ENCODE data around the gene FHIT. TPM values are rescaled to one million over a fixed set of nuclear protein-coding genes. Genes with fewer than 3 reads are reported as not detected.

The FHIT gene
- total RNA-seq, 2 donors from 2014 or later: 10.4 to 15.8 TPM

GRCh38 chr3:60555686-60556354, 695.4 kb downstream of the FHIT start:
- TF ChIP-seq POLR2A (IDR thresholded peaks at IDR 0.05): no peak
- TF ChIP-seq, protein P1, sequence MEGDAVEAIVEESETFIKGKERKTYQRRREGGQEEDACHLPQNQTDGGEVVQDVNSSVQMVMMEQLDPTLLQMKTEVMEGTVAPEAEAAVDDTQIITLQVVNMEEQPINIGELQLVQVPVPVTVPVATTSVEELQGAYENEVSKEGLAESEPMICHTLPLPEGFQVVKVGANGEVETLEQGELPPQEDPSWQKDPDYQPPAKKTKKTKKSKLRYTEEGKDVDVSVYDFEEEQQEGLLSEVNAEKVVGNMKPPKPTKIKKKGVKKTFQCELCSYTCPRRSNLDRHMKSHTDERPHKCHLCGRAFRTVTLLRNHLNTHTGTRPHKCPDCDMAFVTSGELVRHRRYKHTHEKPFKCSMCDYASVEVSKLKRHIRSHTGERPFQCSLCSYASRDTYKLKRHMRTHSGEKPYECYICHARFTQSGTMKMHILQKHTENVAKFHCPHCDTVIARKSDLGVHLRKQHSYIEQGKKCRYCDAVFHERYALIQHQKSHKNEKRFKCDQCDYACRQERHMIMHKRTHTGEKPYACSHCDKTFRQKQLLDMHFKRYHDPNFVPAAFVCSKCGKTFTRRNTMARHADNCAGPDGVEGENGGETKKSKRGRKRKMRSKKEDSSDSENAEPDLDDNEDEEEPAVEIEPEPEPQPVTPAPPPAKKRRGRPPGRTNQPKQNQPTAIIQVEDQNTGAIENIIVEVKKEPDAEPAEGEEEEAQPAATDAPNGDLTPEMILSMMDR (IDR thresholded peaks at IDR 0.05): no peak
- ATAC-seq: no peak
- Histone ChIP-seq H3K36me3 (replicated peaks in 1 of 2; ENCODE audit: insufficient read depth in 1 of 2, low read depth in 2 of 2) (no peaks in the 10 kb centered on the region), H3K27me3 (no peaks in the 10 kb centered on the region), H3K9me3 (no peaks in the 10 kb centered on the region), H3K4me1 (no peaks in the 10 kb centered on the region), H3K27ac (no peak overlapping the region), H3K4me3 (no peak overlapping the region)
- intact Hi-C loops (cut with DNase I): no loop called here
- 80 to 90% methylated on average over 4 of the region's 4 CpGs for WGBS, 2 donors
- no peak for DNase-seq

- Histone ChIP-seq H3K27me3 (no peaks in the 10 kb centered on the region), H3K4me1 (no peaks in the 10 kb centered on the region), H3K4me3 (no peak overlapping the region), H3K9me3 (no peaks in the 10 kb centered on the region), H3K36me3 (replicated peaks in 1 of 2; ENCODE audit: insufficient read depth in 1 of 2, low read depth in 2 of 2) (no peaks in the 10 kb centered on the region), H3K27ac (no peak overlapping the region)
- TF ChIP-seq POLR2A (IDR thresholded peaks at IDR 0.05): no peak
- intact Hi-C loops (cut with DNase I): no loop called here
- ATAC-seq: no peak
- 92 to 98% methylated on average over 3 of the region's 3 CpGs for WGBS, 2 donors
- DNase-seq: no peak
These were observed 698.1 kb downstream of the FHIT start for GRCh38 chr3:60553144-60553543.

DNA sequence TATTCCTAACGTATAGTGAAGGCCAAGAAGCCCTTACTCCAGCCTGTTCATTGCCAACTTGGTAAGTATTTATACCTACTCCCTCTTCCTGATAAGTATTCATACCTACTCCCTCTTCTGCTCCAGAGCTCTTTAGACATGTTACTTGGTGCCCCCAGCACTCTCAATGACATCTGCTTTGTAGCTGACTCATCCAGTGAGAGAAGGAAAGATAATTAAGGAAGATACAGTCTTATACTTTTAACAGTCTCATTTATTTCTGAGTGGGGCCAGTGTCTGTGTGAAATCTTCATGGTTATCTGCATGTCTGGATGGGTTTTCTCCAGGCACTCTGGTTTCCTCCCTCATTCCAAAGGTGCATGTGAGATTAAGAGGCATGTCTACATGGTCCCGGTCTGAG, 698.7 kb downstream of the FHIT start:
- intact Hi-C loops (cut with DNase I): no loop called here
- TF ChIP-seq POLR2A (IDR thresholded peaks at IDR 0.05): no peak
- TF ChIP-seq, protein P1 (IDR thresholded peaks at IDR 0.05): no peak
- Histone ChIP-seq H3K27ac (no peak overlapping the region), H3K4me3 (no peak overlapping the region), H3K36me3 (replicated peaks in 1 of 2; ENCODE audit: insufficient read depth in 1 of 2, low read depth in 2 of 2) (no peaks in the 10 kb centered on the region), H3K4me1 (no peaks in the 10 kb centered on the region), H3K9me3 (no peaks in the 10 kb centered on the region), H3K27me3 (no peaks in the 10 kb centered on the region)
- no peak for DNase-seq
- ATAC-seq: no peak
- 96% methylated on average over 2 of the region's 2 CpGs for WGBS, 2 donors

DNA sequence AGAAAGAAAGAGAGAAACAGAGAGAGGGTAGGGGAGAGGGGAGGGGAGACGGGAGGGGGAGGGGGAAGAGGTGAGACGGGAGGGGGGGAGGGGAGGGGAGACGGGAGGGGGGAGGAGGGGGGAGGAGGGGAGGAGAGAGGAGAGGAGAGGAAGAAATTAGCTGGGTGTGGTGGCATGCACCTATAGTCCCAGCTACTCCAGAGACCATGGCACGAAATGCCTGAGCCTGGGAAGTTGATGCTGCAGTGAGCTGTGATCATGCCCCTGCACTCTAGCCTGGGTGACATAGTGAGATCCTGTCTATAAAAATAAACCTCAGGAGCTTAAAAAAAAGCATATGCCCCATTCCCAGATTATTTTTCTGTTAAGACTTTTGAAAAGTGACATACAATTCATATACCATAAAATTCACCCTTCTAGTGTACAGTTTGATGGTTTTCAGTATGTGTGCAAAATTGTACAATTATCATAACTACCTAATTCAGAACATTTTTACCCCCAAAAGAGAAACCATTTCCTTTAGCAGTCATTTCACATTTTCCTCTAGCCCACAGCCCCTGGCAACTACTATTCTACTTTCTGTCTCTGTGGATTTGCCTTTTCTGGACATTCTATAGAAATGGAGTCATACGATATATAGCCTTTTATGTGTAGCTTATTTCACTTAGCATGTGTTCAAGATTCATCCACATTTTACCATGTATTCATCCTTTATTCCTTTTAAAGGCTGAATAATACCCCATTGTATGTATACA, 699.6 kb downstream of the FHIT start:
- no peak for TF ChIP-seq POLR2A (IDR thresholded peaks at IDR 0.05)
- TF ChIP-seq, protein P1 (IDR thresholded peaks at IDR 0.05): no peak
- no peaks in the 10 kb centered on the region for H3K9me3 ChIP-seq
- no peaks in the 10 kb centered on the region for H3K36me3 ChIP-seq (replicated peaks in 1 of 2; ENCODE audit: insufficient read depth in 1 of 2, low read depth in 2 of 2)
- no peaks in the 10 kb centered on the region for H3K4me1 ChIP-seq
- intact Hi-C loops (cut with DNase I): no loop called here
- ATAC-seq (no peak), DNase-seq (no peak)
- no peak overlapping the region for H3K27ac ChIP-seq
- 94 to 97% methylated on average over 2 of the region's 5 CpGs for WGBS, 2 donors
- H3K4me3 ChIP-seq: no peak overlapping the region
- no peaks in the 10 kb centered on the region for H3K27me3 ChIP-seq

DNA sequence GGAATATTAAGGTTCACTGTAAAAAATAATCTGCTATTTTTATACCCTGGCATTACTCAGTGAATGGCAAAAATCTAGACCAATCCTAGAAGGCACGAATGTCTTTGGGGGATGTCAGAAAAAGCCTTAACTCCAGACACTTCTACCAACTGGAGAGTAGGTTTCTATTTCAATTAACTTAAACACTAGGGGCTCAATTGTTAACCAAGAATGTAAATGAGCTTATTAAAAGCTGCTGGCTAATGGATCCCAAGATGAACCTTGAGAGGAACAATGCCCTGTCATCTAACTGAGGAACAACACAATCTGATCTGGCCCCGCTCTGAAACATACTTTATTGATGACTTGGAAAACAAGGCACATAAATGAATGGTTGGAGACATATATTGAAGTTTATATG, 701.4 kb downstream of the FHIT start:
- no peak for ATAC-seq
- H3K27ac ChIP-seq: no peak overlapping the region
- H3K4me3 ChIP-seq: no peak overlapping the region
- intact Hi-C loops (cut with DNase I): no loop called here
- no peak for DNase-seq
- TF ChIP-seq POLR2A (IDR thresholded peaks at IDR 0.05): no peak
- TF ChIP-seq, protein P1 (IDR thresholded peaks at IDR 0.05): no peak
- H3K9me3 ChIP-seq: no peaks in the 10 kb centered on the region
- H3K4me1 ChIP-seq: no peaks in the 10 kb centered on the region
- H3K36me3 ChIP-seq (replicated peaks in 1 of 2; ENCODE audit: insufficient read depth in 1 of 2, low read depth in 2 of 2): no peaks in the 10 kb centered on the region
- H3K27me3 ChIP-seq: no peaks in the 10 kb centered on the region
- 91 to 95% methylated on average over 2 of the region's 2 CpGs for WGBS, 2 donors
